ENCODE results near the gene TEX261.
"Not testable (repeated sequence)": the region's sequence is repeated elsewhere in the genome, so short reads cannot be mapped to it uniquely, and the experiment has no call there.

Gene TEX261

GRCh38 chr2:70999931-71000330 is 5.3 kb upstream of the TEX261 start:
- H3K4me3 ChIP-seq (ENCODE audit: low read length in 2 of 2); H3K27ac ChIP-seq (ENCODE audit: low read depth in 2 of 2, low read length in 2 of 2); H3K9ac ChIP-seq (ENCODE audit: low read depth in 1 of 2, low read length in 2 of 2); H3K27me3 ChIP-seq (ENCODE audit: control insufficient read depth in 2 of 2, insufficient read depth in 2 of 2, low read length in 2 of 2); H3K36me3 ChIP-seq (ENCODE audit: control insufficient read depth in 2 of 2, insufficient read depth in 2 of 2, low read length in 2 of 2); H3K9me3 ChIP-seq (ENCODE audit: control insufficient read depth in 2 of 2, low read length in 2 of 2): not testable (repeated sequence)
- H3K4me1 ChIP-seq (ENCODE audit: control insufficient read depth in 2 of 2, insufficient read depth in 2 of 2, low read length in 2 of 2): peaks cover 0 to 11% of the 10 kb centered on the region in 2 donors

- Histone ChIP-seq H3K27ac (ENCODE audit: low read depth in 2 of 2, low read length in 2 of 2) (no peak overlapping the region), H3K4me3 (ENCODE audit: low read length in 2 of 2) (no peak overlapping the region), H3K4me1 (ENCODE audit: control insufficient read depth in 2 of 2, insufficient read depth in 2 of 2, low read length in 2 of 2) (peaks cover 0 to 11% of the 10 kb centered on the region in 2 donors), H3K9me3 (ENCODE audit: control insufficient read depth in 2 of 2, low read length in 2 of 2) (no peaks in the 10 kb centered on the region), H3K36me3 (ENCODE audit: control insufficient read depth in 2 of 2, insufficient read depth in 2 of 2, low read length in 2 of 2) (no peaks in the 10 kb centered on the region), H3K27me3 (ENCODE audit: control insufficient read depth in 2 of 2, insufficient read depth in 2 of 2, low read length in 2 of 2) (no peaks in the 10 kb centered on the region), H3K9ac (ENCODE audit: low read depth in 1 of 2, low read length in 2 of 2) (no peak overlapping the region)
Measured at GRCh38 chr2:70999362-70999761, 4.7 kb upstream of the TEX261 start.

GRCh38 chr2:70998885-70999284 is 4.2 kb upstream of the TEX261 start:
- H3K27me3 ChIP-seq (ENCODE audit: control insufficient read depth in 2 of 2, insufficient read depth in 2 of 2, low read length in 2 of 2); H3K4me3 ChIP-seq (ENCODE audit: low read length in 2 of 2); H3K9ac ChIP-seq (ENCODE audit: low read depth in 1 of 2, low read length in 2 of 2); H3K9me3 ChIP-seq (ENCODE audit: control insufficient read depth in 2 of 2, low read length in 2 of 2); H3K27ac ChIP-seq (ENCODE audit: low read depth in 2 of 2, low read length in 2 of 2); H3K36me3 ChIP-seq (ENCODE audit: control insufficient read depth in 2 of 2, insufficient read depth in 2 of 2, low read length in 2 of 2): not testable (repeated sequence)
- H3K4me1 ChIP-seq (ENCODE audit: control insufficient read depth in 2 of 2, insufficient read depth in 2 of 2, low read length in 2 of 2): peaks cover 4 to 14% of the 10 kb centered on the region in 2 donors

- H3K27me3 ChIP-seq (ENCODE audit: control insufficient read depth in 2 of 2, insufficient read depth in 2 of 2, low read length in 2 of 2): no peaks in the 10 kb centered on the region
- H3K4me3 ChIP-seq (ENCODE audit: low read length in 2 of 2): peak overlapping the region; percentile 60 to 86
- H3K27ac ChIP-seq (ENCODE audit: low read depth in 2 of 2, low read length in 2 of 2): peak overlapping the region; percentile 49 to 65
- peaks cover 12% of the 10 kb centered on the region in 2 donors for H3K4me1 ChIP-seq (ENCODE audit: control insufficient read depth in 2 of 2, insufficient read depth in 2 of 2, low read length in 2 of 2)
- H3K36me3 ChIP-seq (ENCODE audit: control insufficient read depth in 2 of 2, insufficient read depth in 2 of 2, low read length in 2 of 2): peaks cover 2 to 17% of the 10 kb centered on the region in 2 donors
- peak overlapping the region; percentile 75 to 79 for H3K9ac ChIP-seq (ENCODE audit: low read depth in 1 of 2, low read length in 2 of 2)
- H3K9me3 ChIP-seq (ENCODE audit: control insufficient read depth in 2 of 2, low read length in 2 of 2): no peaks in the 10 kb centered on the region
Measured at GRCh38 chr2:70995426-70995729, 705 bp upstream of the TEX261 start.

GRCh38 chr2:70994009-70994698 is 519 bp downstream of the TEX261 start:
- Histone ChIP-seq H3K9ac (ENCODE audit: low read depth in 1 of 2, low read length in 2 of 2) (peak overlapping the region; percentile 58 to 82), H3K9me3 (ENCODE audit: control insufficient read depth in 2 of 2, low read length in 2 of 2) (no peaks in the 10 kb centered on the region)

GRCh38 chr2:70992945-70993853 is 1.5 kb downstream of the TEX261 start:
- Histone ChIP-seq H3K4me3 (ENCODE audit: low read length in 2 of 2) (peak overlapping the region; percentile 86 to 89), H3K27me3 (ENCODE audit: control insufficient read depth in 2 of 2, insufficient read depth in 2 of 2, low read length in 2 of 2) (no peaks in the 10 kb centered on the region), H3K4me1 (ENCODE audit: control insufficient read depth in 2 of 2, insufficient read depth in 2 of 2, low read length in 2 of 2) (peaks cover 12% of the 10 kb centered on the region in 2 donors), H3K36me3 (ENCODE audit: control insufficient read depth in 2 of 2, insufficient read depth in 2 of 2, low read length in 2 of 2) (peaks cover 23 to 39% of the 10 kb centered on the region in 2 donors), H3K27ac (ENCODE audit: low read depth in 2 of 2, low read length in 2 of 2) (no peak overlapping the region), H3K9ac (ENCODE audit: low read depth in 1 of 2, low read length in 2 of 2) (peak overlapping the region in 1 of 2 donors; percentile 82), H3K9me3 (ENCODE audit: control insufficient read depth in 2 of 2, low read length in 2 of 2) (no peaks in the 10 kb centered on the region)

More at GRCh38 chr2:70994009-70994698, 519 bp downstream of the TEX261 start:
- peaks cover 14 to 29% of the 10 kb centered on the region in 2 donors for H3K36me3 ChIP-seq (ENCODE audit: control insufficient read depth in 2 of 2, insufficient read depth in 2 of 2, low read length in 2 of 2)
- H3K4me1 ChIP-seq (ENCODE audit: control insufficient read depth in 2 of 2, insufficient read depth in 2 of 2, low read length in 2 of 2): peaks cover 12% of the 10 kb centered on the region in 2 donors
- H3K27me3 ChIP-seq (ENCODE audit: control insufficient read depth in 2 of 2, insufficient read depth in 2 of 2, low read length in 2 of 2): no peaks in the 10 kb centered on the region
- peak overlapping the region; percentile 28 to 61 for H3K27ac ChIP-seq (ENCODE audit: low read depth in 2 of 2, low read length in 2 of 2)
- peak overlapping the region; percentile 86 to 89 for H3K4me3 ChIP-seq (ENCODE audit: low read length in 2 of 2)

GRCh38 chr2:70991742-70992141 is 2.9 kb downstream of the TEX261 start:
- Histone ChIP-seq H3K27ac (ENCODE audit: low read depth in 2 of 2, low read length in 2 of 2) (no peak overlapping the region), H3K4me1 (ENCODE audit: control insufficient read depth in 2 of 2, insufficient read depth in 2 of 2, low read length in 2 of 2) (peaks cover 12% of the 10 kb centered on the region in 2 donors), H3K4me3 (ENCODE audit: low read length in 2 of 2) (no peak overlapping the region), H3K9me3 (ENCODE audit: control insufficient read depth in 2 of 2, low read length in 2 of 2) (no peaks in the 10 kb centered on the region), H3K9ac (ENCODE audit: low read depth in 1 of 2, low read length in 2 of 2) (no peak overlapping the region), H3K27me3 (ENCODE audit: control insufficient read depth in 2 of 2, insufficient read depth in 2 of 2, low read length in 2 of 2) (no peaks in the 10 kb centered on the region), H3K36me3 (ENCODE audit: control insufficient read depth in 2 of 2, insufficient read depth in 2 of 2, low read length in 2 of 2) (peaks cover 29 to 52% of the 10 kb centered on the region in 2 donors)

- H3K4me1 ChIP-seq (ENCODE audit: control insufficient read depth in 2 of 2, insufficient read depth in 2 of 2, low read length in 2 of 2): peaks cover 12% of the 10 kb centered on the region in 2 donors
- no peak overlapping the region for H3K4me3 ChIP-seq (ENCODE audit: low read length in 2 of 2)
- no peak overlapping the region for H3K9ac ChIP-seq (ENCODE audit: low read depth in 1 of 2, low read length in 2 of 2)
- H3K9me3 ChIP-seq (ENCODE audit: control insufficient read depth in 2 of 2, low read length in 2 of 2): no peaks in the 10 kb centered on the region
- H3K36me3 ChIP-seq (ENCODE audit: control insufficient read depth in 2 of 2, insufficient read depth in 2 of 2, low read length in 2 of 2): peaks cover 32 to 58% of the 10 kb centered on the region in 2 donors
- no peak overlapping the region for H3K27ac ChIP-seq (ENCODE audit: low read depth in 2 of 2, low read length in 2 of 2)
- H3K27me3 ChIP-seq (ENCODE audit: control insufficient read depth in 2 of 2, insufficient read depth in 2 of 2, low read length in 2 of 2): no peaks in the 10 kb centered on the region
Measured at GRCh38 chr2:70991142-70991541, 3.5 kb downstream of the TEX261 start.

- Histone ChIP-seq H3K27me3 (ENCODE audit: control insufficient read depth in 2 of 2, insufficient read depth in 2 of 2, low read length in 2 of 2) (no peaks in the 10 kb centered on the region), H3K36me3 (ENCODE audit: control insufficient read depth in 2 of 2, insufficient read depth in 2 of 2, low read length in 2 of 2) (peaks cover 33 to 64% of the 10 kb centered on the region in 2 donors), H3K4me1 (ENCODE audit: control insufficient read depth in 2 of 2, insufficient read depth in 2 of 2, low read length in 2 of 2) (peaks cover 12% of the 10 kb centered on the region in 2 donors), H3K27ac (ENCODE audit: low read depth in 2 of 2, low read length in 2 of 2) (no peak overlapping the region), H3K9me3 (ENCODE audit: control insufficient read depth in 2 of 2, low read length in 2 of 2) (no peaks in the 10 kb centered on the region), H3K9ac (ENCODE audit: low read depth in 1 of 2, low read length in 2 of 2) (no peak overlapping the region), H3K4me3 (ENCODE audit: low read length in 2 of 2) (no peak overlapping the region)
Measured at GRCh38 chr2:70990216-70990615, 4.5 kb downstream of the TEX261 start.

Data from mucosa of rectum (tissue), 2 donors.